ENCODE measurements around the gene HSPB9.

- TF ChIP-seq POLR2AphosphoS5 (IDR thresholded peaks at IDR 0.05) (no peak), CTCF (IDR thresholded peaks at IDR 0.05) (no peak), POLR2A (IDR thresholded peaks at IDR 0.05) (no peak)
Measured at GRCh38 chr17:42098730-42099399, 23.7 kb upstream of the HSPB9 start.

All from upper lobe of left lung (tissue), 4 donors.